SK-N-SH (cell line): Measurements from ENCODE around the gene CXCR3.
"Not testable (repeated sequence)": the region's sequence is repeated elsewhere in the genome, so short reads cannot be mapped to it uniquely, and the experiment has no call there.

Source experiments
- CTCF ChIP-seq: fragments of 200-600 bp; sonication (generic); IDR thresholded peaks from 2 replicates; pipeline ENCODE4 v1.6.1; 2017; ENCODE audit warnings: antibody characterized with exemption, mild to moderate bottlenecking, moderate library complexity
- EZH2phosphoT487 ChIP-seq: fragments of 200-600 bp; sonication (generic); IDR thresholded peaks from 2 replicates; pipeline ENCODE4 v1.6.1; 2017; ENCODE audit warnings: low read depth, mixed run types, mild to moderate bottlenecking, antibody characterized with exemption, moderate library complexity, borderline replicate concordance
- POLR2AphosphoS5 ChIP-seq: IDR thresholded peaks from 2 replicates; pipeline ENCODE4 v1.6.1; 2012; ENCODE audit warnings: low read depth, low read length
- RCOR1 ChIP-seq: fragments of 150-350 bp; IDR thresholded peaks from 2 replicates; pipeline ENCODE4 v1.6.1; 2017; ENCODE audit warnings: antibody characterized with exemption, low read length
- TEAD4 ChIP-seq: IDR thresholded peaks from 2 replicates; pipeline ENCODE4 v1.4.0; 2012; ENCODE audit warnings: mild to moderate bottlenecking, borderline replicate concordance; ENCODE audit not compliant: insufficient read depth

GRCh38 chrX:71663238-71663637, 44.9 kb upstream of the CXCR3 start:
- TF ChIP-seq POLR2AphosphoS5, CTCF, RCOR1, EZH2phosphoT487, TEAD4: not testable (repeated sequence)
